Upper lobe of left lung (tissue), 4 donors: ENCODE measurements around the gene COG5.

ENCODE experiments used
- CTCF ChIP-seq, 6 experiments: fragments of 450-650 bp in 4 of 6; fragments of 200-600 bp in 2 of 6; sonication (generic) in 2 of 6; IDR thresholded peaks; one replicate each; pipeline ENCODE4 v1.5.1; 2016 to 2019; ENCODE audit warnings: antibody characterized with exemption in 6 of 6
- EP300 ChIP-seq, 4 donors: sonication (generic); formaldehyde crosslinking; IDR thresholded peaks; one replicate each; pipeline ENCODE4 v1.5.1; 2017; ENCODE audit warnings: antibody characterized with exemption in 4 of 4, control low read depth in 2 of 4

DNA sequence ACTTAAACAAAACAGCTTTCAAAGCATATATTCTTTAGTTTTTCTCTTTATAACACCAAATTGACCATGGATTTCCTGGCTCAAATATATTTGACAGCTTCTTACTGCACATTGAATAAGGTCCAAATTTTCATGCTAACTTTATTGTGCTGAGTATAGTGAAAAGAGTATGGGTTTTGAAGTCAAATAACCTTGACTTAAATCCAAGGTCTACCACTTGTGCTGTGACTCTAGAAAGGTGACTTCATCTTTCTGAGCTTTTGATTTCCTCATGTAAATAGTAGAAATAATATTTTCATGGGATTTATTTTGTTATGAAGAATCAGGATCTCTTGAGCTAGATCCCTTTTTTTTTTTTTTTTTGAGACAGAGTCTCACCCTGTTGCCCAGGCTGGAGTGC is 233.2 kb downstream of the COG5 start:
- TF ChIP-seq CTCF (IDR thresholded peaks at IDR 0.05) (no peak), EP300 (IDR thresholded peaks at IDR 0.05) (no peak)
